Left forelimb (tissue), 1 donor: Measurements from ENCODE around the gene PRICKLE3.
"Not testable (repeated sequence)": the region's sequence is repeated elsewhere in the genome, so short reads cannot be mapped to it uniquely, and the experiment has no call there.

Source experiments
- DNase-seq: peaks from one replicate; pipeline ENCODE4 v3.0.0-alpha.2; 2018; ENCODE audit warnings: low spot score

PRICKLE3 gene

GRCh38 chrX:49178537-49178936, 7.6 kb downstream of the PRICKLE3 start:
- DNase-seq = no peak

DNA sequence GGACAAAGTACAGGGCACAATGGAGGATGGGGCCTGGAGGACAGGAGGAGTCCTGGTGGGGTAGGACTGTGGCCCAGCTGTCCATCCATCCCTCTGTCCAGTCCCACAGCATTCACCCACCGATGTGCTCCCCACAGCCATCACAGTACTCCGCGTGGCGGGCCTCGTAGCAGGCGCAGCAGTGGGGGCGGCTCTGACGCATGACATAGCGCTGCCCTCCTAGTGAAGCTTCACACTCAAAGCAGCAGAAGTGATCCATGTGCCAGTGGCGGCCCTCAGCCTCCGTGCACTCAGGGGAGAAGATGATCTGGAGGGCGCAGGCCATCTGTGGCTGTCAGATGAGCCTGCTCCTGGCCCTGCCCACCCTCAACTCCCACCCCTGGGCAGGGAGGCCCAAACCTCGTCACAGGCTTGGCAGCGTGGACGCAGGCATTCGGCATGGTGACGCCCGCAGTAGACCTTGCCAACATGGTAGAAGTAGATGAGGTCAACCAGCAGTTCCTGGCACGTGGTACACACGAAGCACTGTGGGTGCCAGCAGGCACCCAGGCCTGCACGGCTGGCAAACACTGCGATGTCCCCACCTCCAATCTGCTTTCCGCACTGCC, 8.2 kb downstream of the PRICKLE3 start:
- no peak for DNase-seq

DNA sequence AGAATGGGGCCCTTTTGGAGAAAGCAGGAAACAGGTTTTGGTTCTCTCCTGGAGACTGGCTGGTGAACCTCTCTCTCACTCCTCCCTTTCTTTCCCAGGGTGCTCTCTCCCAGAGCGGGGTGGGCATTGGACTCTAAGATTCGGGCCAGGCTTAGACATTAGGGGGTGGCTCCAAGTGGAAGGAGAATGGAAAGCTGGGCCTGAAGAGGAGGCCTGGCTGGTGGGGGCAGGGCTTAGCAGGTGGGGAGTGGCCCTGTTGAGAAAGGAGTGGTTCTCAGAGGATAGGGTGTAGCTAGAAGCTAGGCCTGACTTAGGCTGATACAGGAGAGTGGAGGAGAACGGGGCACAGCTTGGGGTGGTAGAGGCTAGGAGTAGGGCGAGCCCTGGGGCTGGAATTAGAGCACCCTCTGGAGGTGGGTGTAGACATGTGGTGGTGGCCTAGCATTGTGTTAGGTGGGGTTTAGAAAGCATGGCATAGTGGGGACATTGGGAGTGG, 8.8 kb downstream of the PRICKLE3 start:
- DNase-seq = no peak

- no peak for DNase-seq
Observed at GRCh38 chrX:49176421-49177326, 9.5 kb downstream of the PRICKLE3 start.

DNA sequence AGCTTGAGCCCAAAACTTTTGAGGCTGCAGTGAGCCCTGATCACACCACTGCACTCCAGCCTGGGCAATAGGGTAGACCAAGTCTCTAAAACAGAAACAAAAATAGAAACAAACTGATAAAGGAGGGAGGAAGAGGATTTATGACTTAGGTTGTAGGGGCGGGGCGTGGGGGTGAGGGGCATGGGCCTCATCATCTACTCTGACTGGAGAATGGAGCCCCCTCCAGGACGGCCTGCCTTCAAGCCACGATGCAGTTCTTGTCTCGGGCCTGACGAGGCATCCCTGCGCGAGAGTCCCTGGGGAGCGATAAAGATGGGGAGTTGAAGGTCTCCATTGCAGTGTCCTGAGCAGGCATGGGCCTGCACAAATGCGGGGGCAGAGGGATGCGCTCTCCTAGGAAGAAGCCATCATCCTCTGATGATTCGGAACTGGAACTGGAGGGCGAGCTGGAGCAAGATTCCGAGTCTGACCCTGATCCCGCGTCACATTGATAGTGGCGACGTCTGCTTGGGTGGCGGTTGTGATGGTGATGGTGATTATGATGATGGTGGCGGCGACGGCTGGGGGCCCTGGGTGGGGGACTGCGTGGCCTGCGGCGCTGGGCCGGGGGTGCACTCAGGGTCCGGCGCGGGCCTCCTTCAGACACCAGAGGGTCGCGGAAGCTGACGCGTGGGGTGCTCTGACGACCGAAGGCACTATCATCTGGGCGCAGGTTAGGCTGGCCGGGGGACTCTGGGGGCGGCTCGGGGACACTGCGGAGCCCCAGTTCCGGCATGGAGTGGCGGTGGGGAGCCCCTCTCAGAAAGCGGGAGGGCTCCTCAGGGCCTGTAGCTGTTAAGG, 10.5 kb downstream of the PRICKLE3 start:
- DNase-seq = no peak

GRCh38 chrX:49174723-49175122, 11.4 kb downstream of the PRICKLE3 start:
- DNase-seq = no peak

DNA sequence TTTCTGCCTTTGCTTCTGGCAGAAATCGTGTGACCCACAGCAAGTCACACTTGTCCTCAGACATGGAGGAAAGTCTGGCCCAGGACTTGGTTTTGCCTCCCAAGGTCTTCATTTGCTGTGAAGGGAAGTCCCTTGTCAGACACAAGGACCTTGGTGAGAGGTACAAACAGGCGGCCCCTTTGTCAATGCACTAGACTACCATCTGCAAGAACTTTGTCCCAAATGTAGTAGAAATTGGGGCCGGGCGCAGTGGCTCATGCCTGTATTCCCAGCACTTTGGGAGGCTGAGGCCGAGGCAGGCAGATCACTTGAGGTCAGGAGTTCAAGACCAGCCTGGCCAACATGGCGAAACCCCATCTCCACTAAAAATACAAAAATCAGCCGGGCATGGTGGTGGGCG, 12.6 kb downstream of the PRICKLE3 start:
- DNase-seq = not testable (repeated sequence)

- DNase-seq = no peak
Observed at GRCh38 chrX:49172280-49172780, 13.8 kb downstream of the PRICKLE3 start.

GRCh38 chrX:49171752-49172279, 14.4 kb downstream of the PRICKLE3 start, which contains the start of gene PLP2:
Gene PLP2, plus strand, starts transcription at chrX:49171898. Its CDS starts 103 bp downstream, at chrX:49172001.
- DNase-seq = peak; percentile 68

GRCh38 chrX:49167740-49168108, 18.4 kb downstream of the PRICKLE3 start:
- no peak for DNase-seq

- DNase-seq = peak; percentile 79
Observed at GRCh38 chrX:49166914-49167739, 19.0 kb downstream of the PRICKLE3 start.

DNA sequence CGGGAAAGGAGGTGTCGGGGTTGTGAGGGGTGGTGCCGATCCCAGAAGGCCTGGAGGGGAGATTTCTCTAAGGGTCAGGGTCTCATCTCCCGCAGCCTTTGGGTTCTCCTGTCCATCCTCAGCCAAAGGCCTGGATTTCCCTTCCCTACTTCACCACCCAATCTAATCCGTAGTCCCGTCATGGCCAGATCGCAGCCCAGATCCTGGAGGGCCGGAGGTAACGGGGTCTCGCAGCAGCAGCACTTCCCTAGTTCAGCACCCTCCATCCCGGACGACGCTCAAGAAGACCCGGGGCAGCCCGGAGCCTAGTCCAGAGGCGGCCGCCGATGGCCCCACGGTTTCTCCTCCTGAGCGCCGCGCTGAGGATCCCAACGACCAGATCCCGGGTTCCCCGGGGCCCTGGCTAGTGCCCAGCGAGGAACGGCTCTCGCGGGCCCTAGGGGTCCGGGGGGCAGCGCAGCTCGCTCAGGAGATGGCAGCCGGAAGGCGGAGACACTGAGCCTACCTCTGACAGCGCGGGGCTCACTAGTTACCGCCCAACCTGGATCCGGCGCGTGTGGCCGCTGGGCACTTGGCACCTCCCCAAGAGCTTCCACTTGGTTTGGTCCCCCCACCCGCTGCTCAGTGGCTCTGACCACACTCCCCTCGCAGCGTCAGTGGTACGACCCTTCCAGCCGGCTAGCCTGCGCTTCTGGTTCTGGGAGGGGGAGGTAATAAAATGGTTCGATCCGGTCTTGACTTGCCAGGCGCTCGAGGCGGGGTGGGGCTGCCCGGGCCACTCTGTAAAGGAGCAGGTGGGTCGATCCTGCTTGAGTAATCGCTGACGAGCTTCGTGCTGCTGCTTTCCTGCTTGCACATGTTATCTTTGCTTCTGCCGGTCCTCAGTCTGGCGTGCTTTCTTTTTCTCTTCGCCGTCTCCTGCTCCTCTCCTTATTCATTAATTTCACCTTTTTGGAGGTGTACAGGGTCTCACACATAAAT, 20.0 kb downstream of the PRICKLE3 start:
- DNase-seq = peak; percentile 76

- DNase-seq = no peak
Observed at GRCh38 chrX:49164589-49165360, 21.4 kb downstream of the PRICKLE3 start.

DNA sequence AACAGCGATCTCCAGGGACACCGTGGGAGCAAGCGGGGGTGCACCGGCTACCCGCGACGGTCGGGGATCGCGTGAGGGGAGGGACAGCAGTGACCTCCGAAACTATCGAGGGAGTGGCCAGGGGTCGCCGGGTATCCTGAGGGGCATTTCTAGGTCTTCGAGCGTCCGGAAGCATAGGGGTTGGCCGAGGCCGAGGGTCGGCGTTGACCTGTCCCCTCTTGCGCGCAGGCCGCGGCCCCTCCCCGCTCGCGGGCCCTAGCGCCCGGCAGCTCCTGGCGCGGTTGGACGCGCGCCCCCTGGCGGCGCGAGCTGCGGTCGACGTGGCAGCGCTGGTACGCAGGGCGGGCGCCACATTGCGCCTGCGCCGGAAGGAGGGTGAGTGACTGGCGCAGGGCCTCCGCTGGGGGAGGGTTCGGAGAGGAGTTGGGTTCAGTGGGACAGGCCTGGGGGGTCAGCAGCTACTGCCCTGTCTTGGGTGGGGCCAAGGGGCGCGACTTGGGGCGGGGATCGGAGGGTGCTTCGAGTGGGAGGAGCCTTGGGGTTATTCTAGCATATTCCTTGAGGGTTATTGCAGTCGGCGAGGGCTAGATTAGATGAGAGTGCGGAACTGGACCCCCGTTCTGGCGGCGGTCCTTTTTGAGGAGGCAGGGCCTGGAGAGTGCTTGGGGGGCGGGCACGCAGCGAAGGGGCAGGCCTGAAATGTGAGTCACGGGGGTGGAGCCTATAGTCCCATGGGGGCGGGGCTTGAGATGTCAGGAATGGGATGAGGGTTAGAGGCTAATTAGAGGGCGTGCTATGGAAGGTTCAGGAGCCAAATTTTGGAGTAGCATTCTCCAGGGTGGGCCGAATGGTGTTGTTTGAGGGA, 22.4 kb downstream of the PRICKLE3 start:
- peak; percentile 88 for DNase-seq

DNA sequence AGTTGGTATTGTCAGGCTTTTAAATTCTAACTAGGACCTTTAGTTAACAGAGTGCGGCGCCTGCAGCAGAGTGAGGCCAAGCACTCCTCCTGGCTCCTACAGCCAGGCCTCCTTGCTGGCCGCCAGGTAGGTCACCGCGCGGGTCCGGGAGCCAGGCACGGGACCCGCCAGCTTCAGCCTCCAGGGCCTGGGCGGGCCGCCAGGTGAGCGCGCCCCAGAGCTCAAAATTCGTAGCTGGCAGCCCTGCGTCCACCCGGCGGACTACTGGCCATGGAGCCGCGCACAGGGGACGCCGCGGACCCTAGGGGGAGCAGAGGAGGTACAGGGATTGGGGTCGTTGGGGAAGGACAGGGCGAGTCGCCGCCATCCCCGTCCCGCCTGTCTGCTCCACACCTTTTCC, 23.6 kb downstream of the PRICKLE3 start, which contains the start of gene MAGIX:
TSS of gene MAGIX (plus strand) at position 139 of the 400 bp plus-strand sequence. CDS start at position 271, 132 bp downstream.
- DNase-seq = no peak

DNA sequence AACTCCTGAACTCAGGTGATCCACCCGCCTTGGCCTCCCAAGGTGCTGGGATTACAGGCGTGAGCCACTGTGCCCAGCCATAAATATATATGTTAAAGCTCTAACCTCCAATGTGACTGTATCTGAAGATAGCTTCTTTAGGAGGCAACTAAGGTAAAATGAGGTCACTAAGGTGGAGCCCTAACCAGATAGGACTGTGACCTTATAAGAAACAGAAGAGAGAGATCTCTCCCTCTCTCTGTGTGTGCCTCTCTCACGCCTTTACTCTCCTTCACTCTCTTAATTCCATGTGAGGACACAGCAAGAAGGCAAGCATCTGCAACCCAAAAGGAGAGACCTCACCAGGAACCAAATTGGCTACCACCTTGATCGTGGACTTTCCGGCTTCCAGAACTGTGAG, 24.5 kb downstream of the PRICKLE3 start:
- DNase-seq = no peak

GRCh38 chrX:49160908-49161307, 25.3 kb downstream of the PRICKLE3 start:
- no peak for DNase-seq

DNA sequence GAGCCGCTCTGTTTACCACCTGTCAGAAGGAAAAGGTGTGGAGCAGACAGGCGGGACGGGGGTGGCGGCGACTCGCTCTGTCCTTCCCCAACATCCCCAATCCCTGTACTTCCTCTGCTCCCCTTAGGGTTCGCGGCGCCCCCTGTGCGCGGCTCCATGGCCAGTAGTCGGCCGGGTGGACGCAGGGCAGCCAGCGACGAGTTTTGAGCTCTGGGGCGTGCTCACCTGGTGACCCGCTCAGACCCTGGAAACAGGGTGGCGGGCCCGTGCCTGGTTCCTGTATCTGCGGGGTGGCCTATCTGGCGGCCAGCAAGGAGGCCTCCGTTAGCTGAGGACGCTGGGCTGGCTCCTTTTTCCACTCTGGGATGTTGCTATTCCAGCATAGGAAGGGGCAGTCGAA, 29.0 kb downstream of the PRICKLE3 start:
- no peak for DNase-seq
